ENCODE measurements around the gene TMEM9B.

TMEM9B gene

GRCh38 chr11:8928981-8929615, 35.1 kb downstream of the TMEM9B start:
- no peak for FAIRE-seq

- no peak for FAIRE-seq
These were observed 36.0 kb downstream of the TMEM9B start for GRCh38 chr11:8928205-8928604.

DNA sequence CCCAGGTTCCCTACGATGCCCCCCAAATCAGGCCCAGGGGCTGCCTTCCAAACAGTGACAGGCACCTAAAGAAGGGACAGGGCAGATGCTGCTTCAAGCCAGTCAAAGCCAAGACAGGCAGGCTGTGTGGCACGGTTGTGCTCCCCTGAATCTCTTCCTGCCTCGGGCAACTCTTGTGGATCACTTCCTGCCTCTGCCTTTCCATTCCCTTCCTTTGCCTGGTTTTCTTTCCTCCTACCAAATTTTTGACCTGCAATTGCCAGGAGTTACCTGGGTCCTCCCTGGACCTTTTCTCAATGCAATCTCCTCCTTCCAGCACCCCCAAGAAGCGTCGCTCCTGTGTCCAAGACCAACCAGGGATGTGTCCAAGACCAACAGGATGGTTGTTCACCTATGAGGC, 37.0 kb downstream of the TMEM9B start:
- FAIRE-seq, result no peak

GRCh38 chr11:8926236-8926635, 38.0 kb downstream of the TMEM9B start:
- FAIRE-seq, result no peak

DNA sequence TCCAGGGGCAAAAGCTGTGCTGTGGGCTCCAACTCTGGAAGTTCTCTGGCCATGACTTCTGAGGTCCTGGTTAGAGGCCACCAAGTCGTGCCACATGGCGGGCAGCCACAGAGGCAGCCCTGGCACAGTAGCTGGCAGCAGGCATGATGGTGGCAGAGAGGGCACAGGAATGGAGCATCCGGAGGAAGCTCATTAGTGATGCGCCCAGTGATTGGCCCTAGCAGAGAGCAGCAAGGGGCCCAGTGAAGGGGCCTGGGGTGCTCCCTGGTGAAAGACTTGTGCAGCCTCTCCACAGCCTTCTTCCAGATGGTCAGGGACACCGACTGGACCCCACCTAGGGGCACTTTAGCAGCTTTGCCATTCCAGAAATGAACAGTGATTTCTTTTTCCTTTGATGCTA, 38.5 kb downstream of the TMEM9B start:
- FAIRE-seq, result no peak

GRCh38 chr11:8922691-8923090, 41.6 kb downstream of the TMEM9B start:
- FAIRE-seq, result no peak

- FAIRE-seq, result no peak
These were observed 47.0 kb downstream of the TMEM9B start for GRCh38 chr11:8917157-8917825.

DNA sequence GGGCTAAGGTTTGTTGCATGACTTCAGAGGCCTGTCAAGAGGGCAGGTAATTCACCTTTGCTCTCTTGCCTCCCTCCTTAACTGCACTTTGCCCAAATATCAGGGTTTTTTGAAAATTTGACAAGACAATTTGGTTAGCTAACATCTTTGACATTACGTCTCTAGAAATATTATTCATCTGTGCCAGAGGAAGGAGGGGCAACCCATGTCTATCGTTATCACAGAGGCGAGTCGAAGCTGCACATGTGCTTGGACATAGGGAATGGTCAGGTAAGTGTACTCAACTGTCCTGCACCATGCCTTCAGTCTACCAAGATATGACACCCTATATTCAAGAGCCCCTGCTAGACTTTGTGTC, 49.6 kb downstream of the TMEM9B start:
- FAIRE-seq, result no peak

- FAIRE-seq, result no peak
These were observed 50.1 kb downstream of the TMEM9B start for GRCh38 chr11:8913961-8914660.

- FAIRE-seq, result no peak
These were observed 53.0 kb downstream of the TMEM9B start, which contains the start of gene AKIP1 for GRCh38 chr11:8911029-8911823. Gene AKIP1, plus strand, starts transcription at chr11:8911189. Its CDS starts 261 bp downstream, at chr11:8911450.

DNA sequence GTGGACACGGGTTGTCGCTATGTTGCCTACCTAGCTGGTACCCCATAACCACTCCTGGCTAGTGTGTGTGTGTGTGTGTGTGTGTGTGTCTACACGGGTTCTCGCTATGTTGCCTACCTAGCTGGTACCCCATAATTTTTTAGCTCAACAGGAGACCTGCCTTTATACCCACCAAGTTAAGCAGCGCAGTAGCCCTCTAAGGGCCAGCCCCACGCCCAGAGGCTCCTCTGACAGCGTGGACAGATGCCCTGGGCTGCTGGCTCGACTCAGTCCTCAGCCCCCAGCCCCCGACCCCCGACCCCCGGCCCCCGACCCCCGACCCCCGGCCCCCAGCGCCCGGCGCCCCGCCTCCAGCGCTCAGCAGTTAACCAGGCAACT, 53.6 kb downstream of the TMEM9B start:
- no peak for FAIRE-seq

- FAIRE-seq, result no peak
These were observed 56.1 kb downstream of the TMEM9B start for GRCh38 chr11:8908099-8908498.

GRCh38 chr11:8907116-8907515, 57.1 kb downstream of the TMEM9B start:
- no peak for FAIRE-seq

DNA sequence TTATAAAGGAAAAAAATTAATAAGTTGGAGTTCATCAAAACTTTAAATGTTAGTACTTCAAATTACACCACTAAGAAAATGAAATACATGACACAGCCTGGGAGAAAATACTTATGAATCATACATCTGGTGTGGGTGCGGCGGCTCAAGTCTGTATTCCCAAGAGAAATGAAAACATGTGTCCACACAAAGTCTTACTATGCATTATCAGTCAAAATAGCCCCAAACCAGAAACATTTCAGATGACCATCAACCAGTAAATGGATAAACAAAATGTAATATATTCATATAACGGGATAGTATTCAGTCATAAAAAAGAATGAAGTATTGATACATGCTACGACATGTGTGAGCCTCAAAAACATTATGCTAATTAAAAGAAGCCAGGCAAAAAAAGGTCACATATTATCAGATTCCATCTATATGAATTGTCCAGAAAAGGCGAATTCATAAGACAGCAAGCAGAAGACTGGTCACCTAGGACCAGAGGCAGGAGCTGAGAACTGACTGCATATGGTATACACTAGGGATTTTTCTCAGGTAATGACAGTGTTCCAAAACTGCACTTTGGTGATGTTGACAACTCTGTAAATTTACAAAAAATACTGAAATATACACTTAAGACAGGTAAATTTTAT, 58.6 kb downstream of the TMEM9B start:
- FAIRE-seq, result no peak

- no peak for FAIRE-seq
These were observed 65.0 kb downstream of the TMEM9B start for GRCh38 chr11:8899119-8899753.

All from colon (tissue), 2 donors.